B cell (primary cell): ENCODE data around the gene MUC4. TPM values are rescaled to one million over a fixed set of nuclear protein-coding genes. Genes with fewer than 3 reads are reported as not detected.

ENCODE experiments used
- ATAC-seq: fragments of 200-7000 bp; cut with Tn5 transposase; one replicate; pipeline ENCODE4 v1.10.0; 2021; ENCODE audit warnings: low read depth, mild to moderate bottlenecking, moderate number of reproducible peaks, moderate library complexity
- CTCF ChIA-PET: fragments of 350-600 bp; sonication (Branson Sonifier 250); formaldehyde crosslinking; loops from one replicate; lab custom pipeline; 2021; ENCODE audit warnings: antibody characterized with exemption, inconsistent platforms; lab: Charles Lee
- POLR2A ChIA-PET: fragments of 350-600 bp; sonication (Branson Sonifier 250); formaldehyde crosslinking; loops from one replicate; lab custom pipeline; 2021; ENCODE audit warnings: antibody characterized with exemption; lab: Charles Lee
- DNase-seq: peaks from one replicate; pipeline ENCODE4 v3.0.0; 2013
- H2AFZ ChIP-seq: 2 replicates; pipeline ENCODE4 v1.6.1; 2012; ENCODE audit warnings: mild to moderate bottlenecking, low read depth, low read length; ENCODE audit not compliant: insufficient read depth, poor library complexity, severe bottlenecking
- H3K27ac ChIP-seq, 2 donors: 1 replicate in 1 of 2; 2 replicates in 1 of 2; pipeline ENCODE4 v1.5.1; 2012 to 2013; ENCODE audit warnings: low read length in 2 of 2, mild to moderate bottlenecking in 2 of 2, moderate library complexity in 1 of 2
- H3K27me3 ChIP-seq, 4 experiments: fragments of 200-600 bp in 1 of 4; sonication (generic) in 1 of 4; replicated peaks in 1 of 4; 1 replicate in 2 of 4; 2 replicates in 2 of 4; pipeline versions ENCODE4 v1.6.1 to v1.7.0; 2013 to 2016; ENCODE audit warnings: low read length in 3 of 4, mild to moderate bottlenecking in 2 of 4, mixed read lengths in 1 of 4, moderate library complexity in 1 of 4; ENCODE audit not compliant: insufficient read depth in 4 of 4, control insufficient read depth in 3 of 4; ENCODE audit errors: control extremely low read depth in 1 of 4
- H3K36me3 ChIP-seq, 2 experiments: replicated peaks in 1 of 2; 1 replicate in 1 of 2; 2 replicates in 1 of 2; pipeline versions ENCODE4 v1.6.1 to v1.7.1; 2013; ENCODE audit warnings: low read length in 1 of 2; ENCODE audit not compliant: insufficient read depth in 2 of 2, control insufficient read depth in 1 of 2; ENCODE audit errors: control extremely low read depth in 1 of 2, extremely low read depth in 1 of 2
- H3K4me1 ChIP-seq, 2 donors: fragments of 200-600 bp in 1 of 2; sonication (generic) in 1 of 2; 1 replicate in 1 of 2; 2 replicates in 1 of 2; pipeline versions ENCODE4 v1.5.1 to v1.6.1; 2013 to 2017; ENCODE audit warnings: low read length in 2 of 2; ENCODE audit not compliant: control insufficient read depth in 2 of 2, insufficient read depth in 2 of 2
- H3K4me2 ChIP-seq: replicated peaks from 2 replicates; pipeline ENCODE3; 2012; ENCODE audit warnings: mild to moderate bottlenecking, low read depth, low read length; ENCODE audit not compliant: poor library complexity, severe bottlenecking
- H3K4me3 ChIP-seq, 5 experiments: fragments of 200-600 bp in 1 of 5; sonication (generic) in 1 of 5; 1 replicate in 3 of 5; 2 replicates in 2 of 5; pipeline versions ENCODE4 v1.5.1 to v1.7.0; 2011 to 2016; ENCODE audit warnings: low read length in 4 of 5, mild to moderate bottlenecking in 4 of 5, low read depth in 2 of 5, control low read depth in 1 of 5, moderate library complexity in 1 of 5; ENCODE audit not compliant: insufficient read depth in 1 of 5; ENCODE audit errors: control extremely low read depth in 1 of 5, extremely low read depth in 1 of 5
- H3K79me2 ChIP-seq: fragments of 200-600 bp; sonication (generic); one replicate; pipeline ENCODE4 v1.6.0; 2016; ENCODE audit warnings: low read length; ENCODE audit not compliant: control insufficient read depth, insufficient read depth
- H3K9ac ChIP-seq: fragments of 200-600 bp; sonication (generic); 2 replicates; pipeline ENCODE4 v1.6.1; 2017; ENCODE audit warnings: mild to moderate bottlenecking, low read length, moderate library complexity
- H3K9me3 ChIP-seq, 3 donors: one replicate each; pipeline versions ENCODE4 v1.6.1 to v1.7.1; 2013; ENCODE audit warnings: low read length in 2 of 3; ENCODE audit not compliant: control insufficient read depth in 2 of 3, insufficient read depth in 1 of 3; ENCODE audit errors: control extremely low read depth in 1 of 3
- H4K20me1 ChIP-seq: 2 replicates; pipeline ENCODE4 v1.6.0; 2012; ENCODE audit warnings: mild to moderate bottlenecking, low read length; ENCODE audit not compliant: insufficient read depth, control insufficient read depth, poor library complexity, severe bottlenecking
- H3K27ac Mint-ChIP-seq: one replicate; pipeline ENCODE4 v1.8.0; 2021; ENCODE audit warnings: mixed read lengths
- H3K27me3 Mint-ChIP-seq: one replicate; pipeline ENCODE4 v1.8.0; 2021; ENCODE audit warnings: mixed read lengths
- H3K4me1 Mint-ChIP-seq: one replicate; pipeline ENCODE4 v1.8.0; 2021; ENCODE audit warnings: mixed read lengths
- H3K4me3 Mint-ChIP-seq: one replicate; pipeline ENCODE4 v1.8.0; 2021; ENCODE audit warnings: mixed read lengths
- H3K9me3 Mint-ChIP-seq: one replicate; pipeline ENCODE4 v1.8.0; 2022; ENCODE audit warnings: mixed read lengths; ENCODE audit not compliant: insufficient read depth
- EZH2 ChIP-seq: IDR thresholded peaks from 2 replicates; pipeline ENCODE4 v1.6.1; 2012; ENCODE audit warnings: borderline replicate concordance, low read depth, mild to moderate bottlenecking, moderate library complexity, low read length; ENCODE audit not compliant: insufficient read depth, poor library complexity, severe bottlenecking
- WGBS: methylation state at CpG from one replicate; pipeline ENCODE4 v1.1.5; 2013; ENCODE audit warnings: missing lambda C conversion rate; ENCODE audit not compliant: insufficient coverage; 5-methylcytosine and 5-hydroxymethylcytosine counted together
- intact Hi-C: fragments of 100-400 bp; cut with micrococcal nuclease; formaldehyde crosslinking; loops from one replicate; pipeline ENCODE4 v1.10.0; 2022
- polyA plus RNA-seq: library from polyadenylated mRNA; depleted of rRNA; stranded (reverse); fragments of >200 nt; gene quantifications from 2 replicates; pipeline ENCODE4 v1.2.3, GENCODE V29; 2012
- total RNA-seq, 2 donors: library from RNA; stranded (reverse); fragments of 120-200 nt in 1 of 2; gene quantifications; 1 replicate in 1 of 2; 2 replicates in 1 of 2; pipeline versions ENCODE4 v1.2.3 to v1.2.4, GENCODE V29; 2013 to 2022
- TF ChIP-seq, protein P1 (sequence below): fragments of 200-600 bp; IDR thresholded peaks from one replicate; pipeline ENCODE4 v1.8.0; 2022; ENCODE audit warnings: antibody characterized with exemption, mild to moderate bottlenecking

Gene MUC4
- total and polyA plus RNA-seq, 2 donors (not counting 1 experiment from before 2014, with no cell fraction given) = 0.22 to 1.2 TPM

DNA sequence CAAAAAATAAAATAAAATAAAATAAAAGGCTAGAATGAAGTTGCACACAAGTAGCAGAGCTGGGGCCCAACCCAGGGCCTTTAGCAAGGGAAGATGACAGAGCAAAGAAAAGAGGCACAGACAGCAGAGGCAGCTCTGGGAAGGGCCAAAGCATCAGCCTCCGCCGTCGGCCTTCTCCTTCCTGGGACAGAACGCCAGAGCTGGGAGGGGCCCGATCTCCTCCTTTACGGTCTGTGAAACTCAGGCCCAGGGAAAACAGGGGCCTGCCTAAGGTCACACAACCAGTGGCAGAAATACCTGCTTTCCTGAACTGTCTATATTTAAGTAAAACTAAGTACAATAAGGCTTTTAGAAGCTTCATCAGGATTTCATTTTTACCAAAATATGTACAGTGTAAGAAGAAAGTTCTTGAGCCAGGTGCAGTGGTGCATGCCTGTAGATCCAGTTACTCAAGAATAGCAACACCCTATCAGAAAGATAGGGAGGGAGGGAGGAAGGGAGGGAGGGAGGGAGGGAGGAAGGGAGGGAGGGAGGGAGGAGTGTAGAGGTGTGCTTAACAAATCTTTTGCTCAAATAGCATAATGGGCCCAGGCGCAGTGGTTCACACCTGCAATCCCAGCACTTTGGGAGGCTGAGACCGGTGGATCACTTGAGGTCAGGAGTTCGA is 43.0 kb upstream of the MUC4 start:
- Mint-ChIP-seq H3K4me3 (no peak overlapping the region), H3K27ac (no peak overlapping the region), H3K9me3 (no peaks in the 10 kb centered on the region), H3K27me3 (peaks cover 21% of the 10 kb centered on the region), H3K4me1 (peaks cover 12% of the 10 kb centered on the region)
- Histone ChIP-seq H3K79me2 (no peaks in the 10 kb centered on the region), H3K9me3 (no peaks in the 10 kb centered on the region), H3K4me1 (peaks cover 4 to 16% of the 10 kb centered on the region in 2 donors), H3K4me3 (no peak overlapping the region), H3K36me3 (no peaks in the 10 kb centered on the region), H3K9ac (no peak overlapping the region), H2AFZ (no peak overlapping the region), H4K20me1 (no peaks in the 10 kb centered on the region), H3K4me2 (no peak overlapping the region), H3K27ac (no peak overlapping the region), H3K27me3 (peaks cover 0 to 3% (median 0%) of the 10 kb centered on the region in 4 experiments)
- TF ChIP-seq, protein P1, sequence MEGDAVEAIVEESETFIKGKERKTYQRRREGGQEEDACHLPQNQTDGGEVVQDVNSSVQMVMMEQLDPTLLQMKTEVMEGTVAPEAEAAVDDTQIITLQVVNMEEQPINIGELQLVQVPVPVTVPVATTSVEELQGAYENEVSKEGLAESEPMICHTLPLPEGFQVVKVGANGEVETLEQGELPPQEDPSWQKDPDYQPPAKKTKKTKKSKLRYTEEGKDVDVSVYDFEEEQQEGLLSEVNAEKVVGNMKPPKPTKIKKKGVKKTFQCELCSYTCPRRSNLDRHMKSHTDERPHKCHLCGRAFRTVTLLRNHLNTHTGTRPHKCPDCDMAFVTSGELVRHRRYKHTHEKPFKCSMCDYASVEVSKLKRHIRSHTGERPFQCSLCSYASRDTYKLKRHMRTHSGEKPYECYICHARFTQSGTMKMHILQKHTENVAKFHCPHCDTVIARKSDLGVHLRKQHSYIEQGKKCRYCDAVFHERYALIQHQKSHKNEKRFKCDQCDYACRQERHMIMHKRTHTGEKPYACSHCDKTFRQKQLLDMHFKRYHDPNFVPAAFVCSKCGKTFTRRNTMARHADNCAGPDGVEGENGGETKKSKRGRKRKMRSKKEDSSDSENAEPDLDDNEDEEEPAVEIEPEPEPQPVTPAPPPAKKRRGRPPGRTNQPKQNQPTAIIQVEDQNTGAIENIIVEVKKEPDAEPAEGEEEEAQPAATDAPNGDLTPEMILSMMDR = no peak
- TF ChIP-seq EZH2 = no peak
- DNase-seq (no peak), ATAC-seq (no peak)
- 79% methylated on average over 5 of the region's 9 CpGs for WGBS
- intact Hi-C loops = loop anchor here (5.0 to 10.0 kb wide), 2 partner anchors 138 to 230 kb away; no protein-coding TSS in a partner anchor
- POLR2A ChIA-PET = no interaction called here
- CTCF ChIA-PET = interaction anchor here (1.2 to 6.7 kb wide), 4 partner anchors 16 to 305 kb away, joined by 3 to 33 read pairs (median 17); no protein-coding TSS in a partner anchor

DNA sequence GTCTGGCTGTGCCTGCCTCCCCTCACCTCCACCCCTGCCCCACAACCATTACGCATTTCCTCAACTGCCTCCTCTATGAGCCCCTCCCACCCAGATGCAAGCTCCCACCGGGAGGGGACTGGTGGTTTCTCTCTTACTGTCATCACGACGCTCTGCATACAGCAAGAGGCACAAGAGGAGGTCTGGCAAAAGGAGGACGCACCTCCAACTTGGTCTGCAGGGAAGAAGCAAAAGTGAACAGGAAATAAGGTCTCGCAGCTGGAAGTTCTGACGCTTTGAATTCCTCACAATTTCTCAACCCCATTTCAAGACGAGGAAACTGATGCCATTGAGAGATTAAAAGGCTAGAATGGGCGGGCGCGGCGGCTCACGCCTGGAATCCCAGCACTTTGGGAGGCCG is 42.3 kb upstream of the MUC4 start:
- H3K27me3 Mint-ChIP-seq = peaks cover 23% of the 10 kb centered on the region
- ChIA-PET CTCF (interaction anchor here (1.5 to 6.7 kb wide), 4 partner anchors 9 to 304 kb away, joined by 3 to 33 read pairs (median 18); no protein-coding TSS in a partner anchor), POLR2A (no interaction called here)
- no peaks in the 10 kb centered on the region for H3K9me3 Mint-ChIP-seq
- no peak for TF ChIP-seq EZH2
- TF ChIP-seq, protein P1 = no peak
- ATAC-seq = no peak
- Histone ChIP-seq H2AFZ (no peak overlapping the region), H3K27ac (no peak overlapping the region), H3K4me2 (no peak overlapping the region), H3K9me3 (no peaks in the 10 kb centered on the region), H3K79me2 (no peaks in the 10 kb centered on the region), H3K4me3 (no peak overlapping the region), H4K20me1 (no peaks in the 10 kb centered on the region), H3K36me3 (no peaks in the 10 kb centered on the region), H3K9ac (no peak overlapping the region), H3K4me1 (peaks cover 4 to 8% of the 10 kb centered on the region in 2 donors), H3K27me3 (peaks cover 0 to 2% (median 0%) of the 10 kb centered on the region in 4 experiments)
- WGBS = 49% methylated on average over 12 of the region's 14 CpGs
- DNase-seq = no peak
- peaks cover 7% of the 10 kb centered on the region for H3K4me1 Mint-ChIP-seq
- H3K4me3 Mint-ChIP-seq = no peak overlapping the region
- intact Hi-C loops = loop anchor here (10.0 kb wide), 1 partner anchor 229 kb away; no protein-coding TSS in a partner anchor
- no peak overlapping the region for H3K27ac Mint-ChIP-seq
